Left forelimb (tissue), 1 donor: ENCODE results near the gene CYBC1.
"Not testable (repeated sequence)": the region's sequence is repeated elsewhere in the genome, so short reads cannot be mapped to it uniquely, and the experiment has no call there.

ENCODE experiments used
- DNase-seq: peaks from one replicate; pipeline ENCODE4 v3.0.0-alpha.2; 2018; ENCODE audit warnings: low spot score

The CYBC1 gene

GRCh38 chr17:82434216-82434565 lies 16.4 kb downstream of the CYBC1 start:
- DNase-seq = no peak

GRCh38 chr17:82433560-82434215 lies 16.9 kb downstream of the CYBC1 start:
- DNase-seq = no peak

- DNase-seq = no peak
Observed at GRCh38 chr17:82432017-82432416, 18.5 kb downstream of the CYBC1 start.

- DNase-seq = no peak
Observed at GRCh38 chr17:82429824-82430223, 20.7 kb downstream of the CYBC1 start.

- DNase-seq = no peak
Observed at GRCh38 chr17:82428546-82428945, 22.0 kb downstream of the CYBC1 start.

- DNase-seq = no peak
Observed at GRCh38 chr17:82424863-82425159, 25.7 kb downstream of the CYBC1 start.

- no peak for DNase-seq
Observed at GRCh38 chr17:82424001-82424862, 26.3 kb downstream of the CYBC1 start.

- DNase-seq = no peak
Observed at GRCh38 chr17:82419540-82419939, 31.0 kb downstream of the CYBC1 start.

- peak; percentile 91 for DNase-seq
Observed at GRCh38 chr17:82418001-82418986, 32.3 kb downstream of the CYBC1 start, which contains the start of the genes HEXD and OGFOD3. Gene HEXD, plus strand, starts transcription at chr17:82418347. Its CDS starts 1,453 bp downstream, at chr17:82419800. Gene OGFOD3, minus strand, starts transcription at chr17:82418586. Its CDS starts 101 bp downstream, at chr17:82418485.

GRCh38 chr17:82416771-82417170 lies 33.8 kb downstream of the CYBC1 start:
- no peak for DNase-seq

- no peak for DNase-seq
Observed at GRCh38 chr17:82416264-82416663, 34.3 kb downstream of the CYBC1 start.

GRCh38 chr17:82415786-82416185 lies 34.8 kb downstream of the CYBC1 start:
- no peak for DNase-seq

GRCh38 chr17:82415336-82415735 lies 35.2 kb downstream of the CYBC1 start:
- no peak for DNase-seq

- peak; percentile 86 for DNase-seq
Observed at GRCh38 chr17:82414548-82415281, 35.8 kb downstream of the CYBC1 start.

GRCh38 chr17:82412535-82413520 lies 37.7 kb downstream of the CYBC1 start:
- DNase-seq = no peak

- DNase-seq = not testable (repeated sequence)
Observed at GRCh38 chr17:82412081-82412480, 38.5 kb downstream of the CYBC1 start.

GRCh38 chr17:82411396-82412053 lies 39.0 kb downstream of the CYBC1 start:
- no peak for DNase-seq

- no peak for DNase-seq
Observed at GRCh38 chr17:82410014-82410716, 40.4 kb downstream of the CYBC1 start.

- no peak for DNase-seq
Observed at GRCh38 chr17:82408938-82409318, 41.6 kb downstream of the CYBC1 start.
